Hypothalamus (tissue), 51 donors: Measurements from ENCODE around the gene ABCB11.

Source experiments
- DNase-seq, 51 donors: peaks; one replicate each; lab custom pipeline; 2025; lab: John Stamatoyannopoulos, UW

The ABCB11 gene

DNA sequence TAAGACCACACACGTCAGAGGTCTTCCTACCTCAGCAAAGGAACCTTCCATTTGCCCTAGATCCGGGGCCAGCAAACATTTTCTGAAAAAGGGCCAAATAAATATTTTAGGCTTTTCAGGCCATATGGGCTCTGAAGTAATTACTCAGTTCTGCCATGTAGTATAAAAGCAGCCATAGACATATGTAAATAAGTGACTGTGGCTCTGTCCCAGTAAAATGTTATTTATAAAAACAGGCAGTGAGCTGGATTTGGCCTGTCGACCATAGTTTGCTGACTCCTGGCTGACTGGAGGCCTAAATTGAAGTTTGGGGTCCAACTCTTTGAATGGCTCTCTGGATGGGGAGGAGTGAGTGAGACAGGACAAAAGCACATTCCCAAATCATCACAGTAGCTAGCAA, 49.5 kb downstream of the ABCB11 start:
- no peak for DNase-seq

DNA sequence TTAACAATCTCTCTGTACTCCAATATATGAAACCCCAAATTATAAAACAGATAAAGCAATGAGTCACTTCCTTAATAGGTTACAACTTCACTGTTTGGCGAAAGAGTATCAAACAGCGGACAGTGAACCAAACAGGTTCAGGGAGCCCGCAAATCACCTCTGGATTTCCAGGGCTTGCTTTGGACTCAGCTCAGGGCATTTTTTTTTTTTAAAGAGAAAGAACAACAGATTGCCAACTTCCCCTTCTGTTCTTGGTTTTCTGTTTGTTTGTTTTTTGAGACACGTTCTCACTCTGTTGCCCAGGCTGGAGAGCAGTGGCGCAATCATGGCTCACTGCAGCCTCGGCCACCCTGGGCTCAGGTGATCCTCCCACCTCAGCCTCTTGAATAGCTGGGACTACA, 52.7 kb downstream of the ABCB11 start:
- no peak for DNase-seq

DNA sequence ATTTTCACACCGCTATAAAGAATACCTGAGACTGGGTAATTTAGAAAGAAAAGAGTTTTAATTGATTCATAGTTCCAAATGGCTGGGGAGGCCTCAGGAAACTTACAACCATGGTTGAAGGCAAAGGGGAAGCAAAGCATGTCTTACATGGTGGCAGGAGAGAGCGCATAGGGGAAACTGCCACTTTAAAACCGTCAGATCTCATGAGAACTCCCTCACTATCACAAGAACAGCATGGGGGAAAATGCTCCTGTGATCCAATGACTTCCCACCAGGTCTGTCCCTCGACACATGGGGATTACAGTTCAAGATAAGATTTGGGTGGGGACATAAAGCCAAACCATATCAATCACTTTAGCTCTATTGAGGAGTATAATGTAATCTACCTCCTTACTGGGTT, 53.5 kb downstream of the ABCB11 start:
- DNase-seq = no peak

DNA sequence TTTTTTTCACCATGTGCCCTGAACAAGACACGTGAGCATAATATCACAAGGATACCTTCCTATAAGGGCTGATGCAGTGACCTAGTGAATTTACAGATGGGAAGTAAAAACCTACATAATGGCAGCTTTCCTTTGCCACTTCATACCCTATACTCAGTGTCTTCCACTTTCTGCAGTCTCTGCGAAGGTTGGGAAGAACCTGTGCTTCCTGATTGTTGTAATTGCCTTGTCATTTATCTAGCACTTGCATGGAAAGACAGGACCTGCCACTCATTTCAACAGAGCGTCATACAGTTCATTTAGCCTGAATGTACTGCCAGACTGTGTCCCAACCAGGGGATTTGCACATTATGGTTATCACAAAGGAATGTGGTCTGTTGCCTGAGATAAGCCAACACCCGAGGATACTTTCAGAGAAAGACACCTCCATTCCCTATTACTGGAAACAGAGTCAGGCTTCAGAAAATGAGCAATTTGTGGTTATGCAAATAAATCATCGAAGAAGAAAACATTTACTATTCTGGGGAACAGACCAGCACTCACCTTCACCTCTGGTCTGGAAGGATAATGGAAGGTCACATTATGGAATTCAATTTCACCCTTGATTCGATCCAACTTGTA, 55.0 kb downstream of the ABCB11 start:
- no peak for DNase-seq

DNA sequence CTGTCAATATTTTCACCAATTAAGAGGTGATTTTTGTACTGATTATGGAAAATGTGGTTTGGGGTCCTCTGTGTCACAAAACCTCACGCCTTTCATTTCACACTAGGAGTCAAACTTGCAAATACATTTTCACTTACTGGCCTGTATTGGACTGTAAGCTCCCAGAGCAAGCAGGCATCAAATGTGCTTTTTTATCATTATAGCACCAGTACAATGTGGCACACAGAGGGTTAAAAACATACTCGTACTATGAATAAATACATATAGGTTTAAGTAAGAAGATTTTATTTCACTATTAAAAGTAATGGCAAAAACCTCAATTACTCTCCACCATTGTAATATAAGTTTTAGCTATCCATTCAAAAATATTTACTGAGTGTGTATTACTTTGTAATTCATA, 56.7 kb downstream of the ABCB11 start:
- DNase-seq = no peak

DNA sequence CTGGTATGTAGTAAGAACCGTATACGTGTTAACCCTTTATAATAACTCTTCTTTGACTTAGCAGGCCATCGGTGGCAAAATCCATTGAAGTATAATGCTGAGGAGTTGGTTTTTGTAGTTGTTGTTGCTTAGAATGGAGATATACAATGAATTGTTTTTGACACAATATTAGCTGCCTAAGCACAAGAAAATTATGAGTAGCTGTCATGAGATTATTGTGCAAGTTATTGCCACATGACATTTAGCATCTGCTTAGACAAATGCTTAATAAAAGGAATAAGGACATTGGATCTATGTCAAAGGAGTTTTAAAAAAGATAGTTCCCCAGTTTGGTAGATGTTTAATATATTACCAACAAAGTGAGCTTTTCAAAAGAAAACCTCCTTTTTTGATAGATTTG, 59.9 kb downstream of the ABCB11 start:
- no peak for DNase-seq

DNA sequence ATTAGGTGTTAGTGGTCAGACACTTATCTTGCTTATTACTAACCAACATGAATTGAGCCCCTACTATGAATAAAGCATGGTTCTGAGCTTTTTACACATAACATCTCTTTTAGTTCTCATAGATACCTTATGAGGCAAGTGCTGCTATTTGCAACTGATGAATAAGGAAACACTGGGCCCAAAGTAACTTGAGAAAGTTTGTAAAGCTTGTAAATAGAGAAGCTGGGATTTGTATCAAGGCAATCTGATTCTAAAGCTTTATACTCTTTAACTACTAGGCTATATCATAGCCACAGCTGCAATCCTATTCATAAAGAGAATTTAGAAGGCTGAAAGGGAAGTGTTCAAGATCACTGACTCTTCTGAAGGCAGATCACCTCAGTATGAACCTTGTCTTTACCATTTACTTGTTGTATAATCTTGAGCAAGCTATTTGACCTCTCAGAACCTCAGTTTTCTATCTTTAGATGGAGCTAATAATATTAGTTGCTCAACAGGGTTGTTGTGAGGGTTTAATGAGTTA, 60.4 kb downstream of the ABCB11 start:
- no peak for DNase-seq

DNA sequence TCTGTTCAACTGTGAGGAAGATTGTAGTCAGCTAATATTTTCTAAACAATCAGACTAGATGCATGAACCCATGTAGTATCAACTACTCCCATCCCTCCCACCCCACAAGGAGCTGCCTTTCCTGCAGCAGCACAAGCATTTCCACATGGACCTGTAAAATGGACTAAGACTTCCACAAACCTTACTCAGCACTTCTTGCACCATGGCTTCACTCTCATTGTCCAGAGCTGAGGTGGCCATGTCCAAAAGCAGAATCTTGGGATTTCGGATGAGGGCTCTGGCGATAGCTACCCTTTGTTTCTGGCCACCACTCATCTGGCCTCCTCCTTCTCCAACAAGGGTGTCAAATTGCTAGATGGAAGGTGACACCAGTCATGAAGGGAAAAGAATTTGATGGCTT, 61.3 kb downstream of the ABCB11 start:
- no peak for DNase-seq

DNA sequence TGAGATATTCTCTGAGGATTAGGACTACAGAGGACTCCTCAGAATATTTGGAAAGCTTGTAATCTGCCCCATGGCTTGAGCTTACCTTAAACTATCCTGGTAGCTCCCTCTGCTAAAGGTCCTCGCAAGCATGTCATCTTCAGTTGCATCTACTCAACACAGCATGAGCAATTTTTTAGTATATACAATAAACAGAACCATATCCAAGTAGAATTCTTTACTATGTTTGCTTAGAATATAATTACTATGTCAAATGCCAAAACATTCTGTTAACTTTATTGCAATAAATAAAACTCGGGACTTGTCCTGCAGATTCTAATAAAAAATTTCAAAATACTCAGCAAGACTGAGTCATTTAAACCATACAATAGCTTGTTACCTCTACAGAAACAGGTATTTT, 62.8 kb downstream of the ABCB11 start:
- DNase-seq = no peak

DNA sequence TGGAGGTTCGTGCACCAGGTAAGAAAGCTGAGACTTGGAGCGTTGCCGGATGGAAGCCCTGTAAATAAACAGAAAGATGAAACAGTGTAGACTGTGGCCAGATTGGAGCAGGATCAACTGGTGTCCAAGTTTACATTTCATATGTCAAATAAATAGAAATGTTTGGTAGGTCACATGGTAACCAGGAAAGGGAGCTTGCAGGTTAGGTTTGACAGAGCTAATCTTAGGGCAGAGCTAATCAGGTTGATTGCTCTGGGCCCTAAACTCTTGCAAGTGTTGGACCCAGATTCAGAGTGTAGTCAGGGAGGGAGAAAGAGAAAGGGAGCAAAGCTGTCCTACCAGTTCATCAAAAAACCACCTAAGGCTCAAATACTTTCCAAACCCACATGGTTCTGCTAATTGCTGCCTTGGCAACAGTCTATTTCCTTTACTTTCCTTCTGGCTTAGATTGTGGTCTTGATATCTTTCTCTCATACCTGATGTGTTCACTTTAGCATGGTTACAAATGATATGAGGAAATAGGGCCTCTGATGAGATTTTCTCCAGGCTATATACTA, 66.8 kb downstream of the ABCB11 start:
- DNase-seq = no peak

DNA sequence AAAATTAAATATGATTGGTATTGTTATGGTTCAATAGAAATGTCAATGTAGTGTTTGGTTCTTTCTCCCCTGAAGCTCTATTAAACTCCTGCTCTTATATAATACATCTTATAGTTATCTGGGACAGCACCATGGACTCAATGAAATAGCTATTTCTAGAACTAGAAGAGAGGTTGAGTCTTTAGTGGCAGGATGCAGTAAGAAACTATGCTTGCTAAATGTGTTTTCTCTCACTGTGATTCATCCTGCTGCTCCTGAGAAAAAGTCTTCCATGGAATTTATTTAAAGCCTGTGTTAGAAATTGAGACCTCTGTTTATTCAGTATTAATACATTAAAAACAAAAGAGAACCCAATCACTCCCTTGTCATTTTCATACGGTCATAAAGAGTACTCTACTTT, 68.5 kb downstream of the ABCB11 start:
- no peak for DNase-seq

DNA sequence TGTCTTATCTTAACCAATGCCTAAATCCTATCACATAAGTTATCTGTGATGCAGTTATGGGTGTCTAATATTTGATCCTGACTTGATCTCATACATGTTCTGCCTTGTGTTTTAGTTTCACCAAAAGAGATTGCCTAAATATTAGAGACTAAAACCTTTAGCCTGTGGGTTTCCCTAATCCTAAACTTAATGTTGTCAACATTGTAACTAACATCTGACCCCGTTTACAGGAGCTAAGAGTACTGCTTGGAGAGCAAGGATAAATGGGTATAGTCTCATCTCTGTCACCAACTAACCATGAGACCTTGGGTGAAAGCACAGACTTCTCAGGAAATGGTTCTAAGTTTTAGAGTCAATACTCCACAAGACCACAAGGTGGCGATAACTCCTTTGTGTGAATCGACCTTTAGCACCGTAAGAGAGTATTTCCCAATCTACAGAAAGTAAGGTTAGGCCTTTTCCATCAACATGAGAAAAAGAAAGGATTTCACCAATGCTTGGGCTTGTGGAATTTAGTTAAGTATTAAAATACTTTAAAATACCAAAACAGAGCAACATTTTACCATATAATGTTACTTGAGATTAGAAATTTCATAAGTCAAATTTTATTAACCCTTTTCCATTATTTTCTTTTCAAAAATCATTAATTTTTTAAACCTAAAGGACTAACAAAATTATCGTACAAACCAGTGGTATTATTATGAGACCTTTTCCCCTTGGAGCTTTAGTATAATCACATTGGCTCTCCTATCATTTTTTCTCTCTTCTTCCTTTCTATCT, 69.5 kb downstream of the ABCB11 start:
- DNase-seq = peak in 10 of 51 donors; percentile 0 to 44 (median 4)

DNA sequence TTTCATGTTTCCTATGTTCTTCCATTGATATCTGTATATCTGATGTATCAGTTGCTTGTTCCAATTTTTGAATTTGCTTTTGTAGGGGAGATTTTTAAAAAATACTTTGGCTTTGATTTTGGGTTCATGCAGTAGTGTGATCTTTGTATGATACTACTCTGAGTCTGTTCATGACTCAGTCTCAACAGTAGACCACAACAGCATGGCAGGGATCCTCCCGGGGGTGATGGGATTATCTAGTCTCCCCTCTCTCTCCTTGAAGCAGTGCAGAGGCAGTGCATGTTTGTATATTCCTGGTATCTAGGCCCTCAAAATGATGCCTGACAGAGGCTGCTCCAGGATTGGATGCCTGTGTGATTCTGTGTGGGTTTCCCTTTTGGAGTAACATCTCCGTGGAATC, 74.7 kb downstream of the ABCB11 start:
- DNase-seq = no peak

DNA sequence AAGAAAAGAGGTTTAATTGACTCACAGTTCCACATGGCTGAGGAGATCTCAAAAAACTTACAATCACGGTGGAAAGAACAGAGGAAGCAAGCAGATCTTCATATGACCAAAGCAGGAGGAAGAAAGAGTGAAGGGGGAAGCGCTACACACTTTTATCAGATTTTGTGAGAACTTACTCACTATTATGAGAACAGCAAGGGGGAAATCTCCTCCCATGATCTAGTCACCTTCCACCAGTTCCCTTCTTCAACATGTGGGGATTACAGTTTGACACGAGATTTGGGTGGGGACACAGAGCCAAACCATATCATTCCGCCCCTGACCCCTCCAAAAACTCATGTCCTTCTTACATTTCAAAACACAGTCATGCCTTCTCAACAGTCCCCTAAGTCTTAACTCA, 75.8 kb downstream of the ABCB11 start:
- DNase-seq = no peak

DNA sequence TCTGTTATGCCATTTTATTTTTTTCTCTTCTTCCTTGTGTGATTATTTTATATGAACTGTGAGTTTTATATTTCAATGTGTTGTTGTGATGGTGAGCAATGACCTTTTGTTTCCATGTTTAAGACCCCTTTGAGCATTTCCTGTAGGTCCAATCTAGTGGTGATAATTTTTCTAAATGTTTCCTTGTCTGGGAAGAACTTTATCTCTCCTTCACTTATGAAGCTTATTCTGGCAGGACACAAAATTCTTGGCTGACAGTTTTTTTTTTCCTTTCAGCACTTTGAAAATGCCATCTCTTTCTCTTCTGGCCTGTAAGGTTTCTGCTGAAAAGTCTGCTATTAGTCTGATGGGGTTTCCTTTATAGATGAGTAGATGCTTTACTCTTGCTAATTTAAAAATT, 76.9 kb downstream of the ABCB11 start:
- no peak for DNase-seq

DNA sequence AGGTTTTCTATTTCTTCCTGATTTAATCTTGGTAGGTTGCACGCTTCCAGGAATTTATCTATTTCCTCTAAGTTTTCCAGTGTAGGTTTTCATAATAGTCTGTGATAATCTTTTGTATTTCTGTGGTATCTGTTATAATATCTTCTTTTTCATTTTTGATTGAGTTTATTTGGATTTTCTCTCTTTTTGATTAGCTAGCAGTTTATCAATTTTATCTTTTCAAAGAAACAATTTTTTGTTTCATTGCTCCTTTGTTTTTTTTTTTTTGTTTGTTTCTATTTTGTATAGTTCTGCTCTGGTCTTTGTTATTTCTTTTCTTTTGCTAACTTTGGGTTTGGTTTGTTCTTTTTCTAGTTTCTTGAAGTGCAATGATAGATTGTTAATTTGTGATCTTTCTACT, 78.7 kb downstream of the ABCB11 start:
- DNase-seq = no peak

DNA sequence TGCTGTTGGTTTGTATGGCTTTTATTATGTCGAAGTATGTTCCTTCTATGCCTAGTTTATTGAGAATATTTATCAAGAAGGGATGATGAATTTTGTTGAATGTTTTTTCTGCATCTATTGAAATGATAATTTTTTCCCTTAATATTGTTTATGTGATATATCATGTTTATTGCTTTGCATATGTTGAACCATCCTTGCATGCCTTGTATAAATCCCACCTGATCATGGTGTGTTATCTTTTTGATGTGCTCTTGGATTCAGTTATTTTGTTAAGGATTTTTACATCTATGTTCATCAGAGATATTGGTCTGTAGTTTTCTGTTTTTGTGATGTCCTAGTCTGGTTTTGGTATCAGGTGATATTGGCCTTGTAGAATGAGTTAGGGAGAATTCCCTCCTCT, 79.3 kb downstream of the ABCB11 start:
- DNase-seq = no peak

DNA sequence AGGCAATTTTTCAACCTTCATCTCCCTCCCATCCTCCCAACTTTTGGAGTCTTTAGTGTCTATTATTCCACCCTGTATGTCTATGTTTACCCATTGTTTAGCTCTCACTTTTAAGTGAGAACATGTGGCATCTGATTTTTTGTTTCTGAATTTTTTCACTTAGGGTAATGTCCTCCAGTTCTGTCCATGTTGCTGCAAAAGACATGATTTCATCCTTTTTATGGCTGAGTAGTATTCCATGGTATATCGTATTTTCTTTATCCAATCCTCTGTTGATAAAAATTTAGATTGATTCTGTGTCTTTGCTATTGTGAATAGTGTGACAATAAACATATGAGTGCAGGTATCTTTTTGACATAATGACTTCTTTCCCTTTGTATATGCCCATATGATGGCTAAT, 81.8 kb downstream of the ABCB11 start:
- DNase-seq = no peak

DNA sequence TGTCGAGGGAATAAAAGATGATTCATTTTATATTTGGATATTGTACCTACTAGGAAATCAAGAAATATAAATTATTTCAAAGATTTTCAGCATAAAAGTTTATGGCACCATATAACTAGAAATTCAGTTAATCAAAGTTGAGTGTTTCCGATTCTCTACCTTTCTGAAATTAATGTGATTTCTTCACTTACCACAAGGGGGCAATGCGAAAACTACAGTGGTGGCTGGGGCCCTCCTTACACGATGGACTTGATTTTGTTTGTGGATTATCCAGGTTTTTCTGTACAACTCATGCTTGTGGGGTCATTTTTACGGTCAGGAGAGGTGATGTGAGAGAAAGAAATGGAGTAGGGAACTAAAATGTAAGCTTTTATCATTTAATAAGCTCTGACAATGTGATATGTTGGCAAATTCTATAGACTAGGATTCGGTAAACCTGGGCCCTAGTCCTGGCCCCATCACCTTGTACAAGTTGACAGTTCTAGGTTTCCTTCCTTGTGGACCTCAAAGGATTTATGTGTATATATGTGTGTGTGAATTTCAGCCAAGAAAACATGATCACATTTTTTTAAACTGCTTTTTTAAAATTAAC, 82.4 kb downstream of the ABCB11 start:
- no peak for DNase-seq

DNA sequence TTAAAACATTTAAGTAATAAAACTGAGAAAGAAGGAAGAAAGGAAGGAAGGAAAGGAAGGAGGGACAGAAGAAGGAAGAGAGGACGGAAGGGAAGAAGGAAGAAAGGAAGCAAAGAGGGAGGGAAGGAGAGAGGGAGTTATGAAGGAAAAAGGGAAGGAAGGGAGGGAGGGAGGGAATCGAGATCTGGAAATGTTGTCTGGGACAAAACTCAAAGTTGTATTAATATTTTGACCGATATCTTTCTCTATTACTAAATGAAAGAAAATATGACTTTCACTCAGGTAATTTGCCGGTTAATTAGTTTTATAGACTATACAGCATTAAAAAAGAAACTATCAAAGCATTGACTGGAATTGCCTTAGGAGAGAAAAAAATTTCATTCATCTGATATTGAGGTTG, 85.6 kb downstream of the ABCB11 start:
- no peak for DNase-seq

DNA sequence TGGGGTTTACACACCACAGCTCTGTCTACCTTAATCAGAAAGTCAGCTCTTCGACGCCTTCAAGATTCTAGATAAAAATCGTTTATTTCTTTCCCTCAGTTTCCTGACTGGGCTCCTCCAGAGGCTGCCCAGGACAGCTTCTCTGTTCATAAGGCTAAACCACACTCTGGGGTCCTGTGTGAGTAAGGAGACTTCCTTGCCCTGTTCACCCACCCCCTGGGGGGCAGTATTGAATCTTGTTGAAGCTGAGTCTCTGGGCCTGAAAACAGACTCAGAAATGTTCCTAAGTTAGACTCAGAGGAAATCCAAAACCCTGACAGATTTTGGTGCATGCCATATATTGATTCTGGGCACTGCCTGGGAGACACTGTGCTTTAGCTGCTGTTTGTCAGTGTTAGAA, 87.1 kb downstream of the ABCB11 start:
- DNase-seq = no peak

DNA sequence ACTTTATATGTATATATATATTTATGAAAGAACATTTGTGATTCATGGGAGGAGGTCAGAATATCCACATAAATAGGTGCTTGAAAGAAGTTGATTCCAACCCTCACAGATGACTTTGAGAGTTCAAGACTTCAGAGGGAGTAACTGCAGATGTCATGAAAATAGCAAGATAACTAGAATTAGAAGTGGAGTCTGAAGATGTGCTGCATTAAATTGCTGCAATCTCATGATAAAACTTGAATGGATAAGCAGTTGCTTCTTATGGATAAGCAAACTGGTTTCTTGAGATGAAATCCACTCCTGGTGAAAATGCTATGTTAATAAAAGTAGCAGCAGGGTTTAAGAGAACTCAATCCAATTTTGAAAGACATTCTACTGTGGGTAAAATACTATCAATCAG, 89.8 kb downstream of the ABCB11 start:
- DNase-seq = no peak
